ENCODE results near the gene POU2F1. TPM values are rescaled to one million over a fixed set of nuclear protein-coding genes. Genes with fewer than 3 reads are reported as not detected.

POU2F1 gene
- total RNA-seq, result 7.3 and 18.3 TPM in 2 replicates

GRCh38 chr1:167220537-167221125, at the start of gene POU2F1:
TSS of gene POU2F1 (plus strand) at chr1:167220886. CDS start at chr1:167220898, 12 bp downstream.

Other genes with a start within 250 kb of the POU2F1 start
- not detected in 2 replicates for gene ILDR2, start 245.3 kb upstream of the POU2F1 start, total RNA-seq
- not detected in 2 replicates for gene MAEL, start 231.6 kb upstream of the POU2F1 start, total RNA-seq
- not detected in 2 replicates for gene GPA33, start 130.5 kb upstream of the POU2F1 start, total RNA-seq
- 0.32 and 0.36 TPM in 2 replicates for gene STYXL2, start 126.8 kb upstream of the POU2F1 start, total RNA-seq

Measured in hair follicle dermal papilla cell (primary cell).